HK-2 (cell line): ENCODE results near the gene IGSF23.
"Not testable (repeated sequence)": the region's sequence is repeated elsewhere in the genome, so short reads cannot be mapped to it uniquely, and the experiment has no call there.

Experiments
- DNase-seq: peaks from one replicate; pipeline ENCODE4 v3.0.0-alpha.2; 2018; ENCODE audit not compliant: unreplicated experiment

The IGSF23 gene

DNA sequence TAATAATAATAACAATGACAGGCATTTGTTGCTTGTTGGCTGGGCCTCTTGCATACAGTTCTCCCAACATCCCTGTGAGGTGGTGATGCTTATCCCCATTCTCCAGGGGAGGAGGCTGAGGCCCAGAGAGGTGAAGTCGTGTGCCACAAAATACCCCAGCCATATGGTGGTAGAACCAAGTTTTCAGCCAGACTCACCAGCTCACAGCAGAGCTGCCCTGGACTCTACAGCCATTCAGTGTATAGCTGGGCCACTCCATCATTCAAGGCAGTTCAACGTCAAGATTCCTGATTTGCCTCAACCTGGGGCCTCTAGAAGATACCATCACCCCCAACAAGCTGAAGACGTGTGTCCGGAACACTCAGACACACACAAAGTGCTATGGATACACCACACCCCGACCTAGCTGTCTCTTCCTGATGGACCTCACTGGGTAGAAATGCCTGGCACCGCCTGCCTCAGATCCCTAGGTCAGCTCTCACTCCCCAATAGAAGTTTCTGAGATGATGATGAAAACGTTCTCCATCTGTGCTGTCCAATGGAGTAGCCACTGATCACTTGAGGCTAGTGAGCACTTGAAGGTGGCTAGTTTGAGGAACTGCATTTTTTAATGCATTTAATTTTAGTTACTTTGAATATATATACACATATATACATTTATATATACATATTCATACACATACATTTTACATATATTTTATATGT lies 53.6 kb downstream of the IGSF23 start:
- DNase-seq = no peak

DNA sequence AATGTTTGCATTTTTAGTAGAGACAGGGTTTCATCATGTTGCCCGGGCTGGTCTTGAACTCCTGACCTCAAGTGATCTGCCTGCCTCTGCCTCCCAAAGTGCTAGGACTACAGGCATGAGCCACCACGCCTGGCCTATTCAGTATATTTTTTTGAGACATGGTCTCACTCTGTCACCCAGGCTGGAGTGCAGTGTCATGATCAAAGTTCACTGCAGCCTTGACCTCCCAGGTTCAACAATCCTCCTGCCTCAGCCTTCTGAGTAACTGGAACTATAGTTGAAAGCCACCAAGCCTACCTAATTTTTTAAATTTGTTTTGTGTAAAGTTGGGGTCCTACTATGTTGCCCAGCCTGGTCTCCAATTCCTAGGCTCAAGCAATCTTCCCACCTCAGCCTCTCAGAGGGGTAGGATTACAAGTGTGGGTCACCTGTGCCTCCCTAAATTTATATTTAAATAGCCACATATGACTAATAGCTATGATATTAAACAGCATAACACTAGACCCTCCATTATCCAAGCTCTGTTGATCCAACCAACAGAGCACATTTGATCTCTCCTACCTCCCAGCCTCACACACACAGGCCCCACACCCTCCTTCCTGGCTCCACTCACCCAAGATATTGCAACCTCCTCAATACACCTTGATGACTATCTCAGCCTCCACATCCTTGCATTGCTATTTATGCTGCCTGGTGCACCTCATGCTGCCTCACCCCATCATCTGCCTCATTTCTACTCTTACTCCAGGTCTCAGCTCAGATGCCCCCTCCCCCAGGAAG lies 55.8 kb downstream of the IGSF23 start:
- no peak for DNase-seq

DNA sequence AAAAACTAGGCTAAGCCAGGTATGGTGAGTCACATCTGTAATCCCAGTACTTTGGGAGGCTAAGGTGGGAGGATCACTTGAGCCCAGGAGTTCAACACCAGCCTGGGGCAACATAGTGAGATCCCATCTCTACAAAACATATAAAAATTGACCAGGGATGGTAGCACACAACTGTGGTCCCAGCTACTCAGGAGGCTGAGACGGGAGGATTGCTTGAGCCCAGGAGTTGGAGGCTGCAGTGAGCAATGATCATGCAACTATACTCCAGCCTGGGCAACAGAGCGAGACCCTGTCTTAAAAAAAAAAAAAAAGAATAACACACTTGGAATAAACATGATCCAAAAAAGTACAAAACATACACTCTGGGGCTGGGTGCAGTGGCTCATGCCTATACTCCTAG lies 56.7 kb downstream of the IGSF23 start:
- not testable (repeated sequence) for DNase-seq

DNA sequence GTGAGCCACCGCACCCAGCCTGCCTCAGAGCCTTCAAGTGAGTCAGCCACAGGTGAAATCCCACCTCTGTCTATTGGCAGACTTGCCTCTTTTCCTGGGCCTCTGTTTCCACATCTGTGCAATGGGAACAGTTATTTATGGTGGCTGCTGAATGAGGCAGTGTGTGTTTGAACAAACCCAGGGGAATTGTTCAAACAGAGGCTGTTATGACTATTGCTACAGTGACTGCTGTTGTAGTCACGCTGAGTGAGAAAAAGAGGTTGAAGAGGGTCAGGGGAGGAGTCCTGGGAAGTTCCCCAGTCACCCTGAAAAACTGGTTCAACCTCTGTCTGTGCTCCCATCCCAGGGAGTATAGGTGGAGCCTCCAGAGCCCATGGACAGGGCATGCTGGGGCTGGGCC lies 58.0 kb downstream of the IGSF23 start, which contains the start of gene CEACAM19:
Gene CEACAM19, plus strand, starts transcription at position 83 of the 400 bp plus-strand sequence. CDS start 450 bp downstream, outside the sequence.
- DNase-seq = no peak

DNA sequence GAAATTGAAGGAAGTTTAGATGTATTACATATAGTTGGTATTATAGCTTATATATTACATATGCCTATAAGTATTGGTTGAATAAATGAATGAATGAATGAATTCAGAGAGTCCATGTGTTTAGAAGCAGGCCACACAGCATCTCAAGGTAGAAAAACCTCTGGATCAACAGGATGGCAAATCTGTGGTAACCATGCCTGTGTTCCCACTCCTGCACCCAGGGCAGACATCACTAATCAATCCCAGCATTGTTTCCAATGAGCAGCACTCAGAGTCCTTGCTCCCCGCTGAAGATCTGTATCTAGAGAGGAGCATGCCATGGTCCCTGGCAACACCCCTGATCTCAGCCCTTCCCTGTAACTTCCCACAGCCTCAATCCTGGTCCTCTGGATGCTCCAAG lies 58.9 kb downstream of the IGSF23 start:
- no peak for DNase-seq

DNA sequence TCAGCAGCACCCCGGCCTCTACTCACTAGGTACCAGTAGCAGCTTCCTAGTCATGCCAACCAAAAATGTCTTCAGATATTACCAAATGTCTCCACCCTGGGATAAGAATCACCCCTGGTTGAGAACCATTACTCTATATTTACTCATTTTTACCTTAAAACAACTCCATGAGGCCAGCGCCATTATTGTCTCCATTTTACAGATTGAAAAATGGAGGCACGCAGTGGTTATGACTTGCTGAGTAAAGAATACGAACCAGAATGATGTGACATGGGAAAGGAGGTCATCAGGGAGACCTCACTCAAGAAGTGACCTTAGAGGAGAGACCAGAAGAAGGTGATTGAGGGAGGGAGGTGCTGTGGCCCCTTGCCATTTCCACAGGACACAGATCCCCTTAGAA lies 60.1 kb downstream of the IGSF23 start:
- no peak for DNase-seq

DNA sequence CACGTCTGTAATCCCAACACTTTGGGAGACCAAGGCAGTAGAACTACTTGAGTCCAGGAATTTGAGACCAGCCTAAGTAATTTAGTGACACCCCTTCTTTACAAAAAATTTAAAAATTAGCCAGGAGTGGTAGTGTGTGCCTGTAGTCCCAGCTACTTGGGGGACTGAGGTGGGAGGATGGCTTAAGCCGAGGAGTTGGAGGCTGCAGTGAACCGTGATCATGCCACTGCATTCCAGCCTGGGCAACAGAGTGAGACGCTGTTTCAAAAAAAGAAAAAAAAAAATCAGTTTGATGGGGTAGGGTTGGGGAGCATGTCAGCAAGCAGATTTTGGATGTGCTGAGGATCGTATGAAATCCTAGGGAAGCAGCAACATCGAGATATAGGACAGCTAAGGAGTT lies 62.2 kb downstream of the IGSF23 start:
- no peak for DNase-seq

DNA sequence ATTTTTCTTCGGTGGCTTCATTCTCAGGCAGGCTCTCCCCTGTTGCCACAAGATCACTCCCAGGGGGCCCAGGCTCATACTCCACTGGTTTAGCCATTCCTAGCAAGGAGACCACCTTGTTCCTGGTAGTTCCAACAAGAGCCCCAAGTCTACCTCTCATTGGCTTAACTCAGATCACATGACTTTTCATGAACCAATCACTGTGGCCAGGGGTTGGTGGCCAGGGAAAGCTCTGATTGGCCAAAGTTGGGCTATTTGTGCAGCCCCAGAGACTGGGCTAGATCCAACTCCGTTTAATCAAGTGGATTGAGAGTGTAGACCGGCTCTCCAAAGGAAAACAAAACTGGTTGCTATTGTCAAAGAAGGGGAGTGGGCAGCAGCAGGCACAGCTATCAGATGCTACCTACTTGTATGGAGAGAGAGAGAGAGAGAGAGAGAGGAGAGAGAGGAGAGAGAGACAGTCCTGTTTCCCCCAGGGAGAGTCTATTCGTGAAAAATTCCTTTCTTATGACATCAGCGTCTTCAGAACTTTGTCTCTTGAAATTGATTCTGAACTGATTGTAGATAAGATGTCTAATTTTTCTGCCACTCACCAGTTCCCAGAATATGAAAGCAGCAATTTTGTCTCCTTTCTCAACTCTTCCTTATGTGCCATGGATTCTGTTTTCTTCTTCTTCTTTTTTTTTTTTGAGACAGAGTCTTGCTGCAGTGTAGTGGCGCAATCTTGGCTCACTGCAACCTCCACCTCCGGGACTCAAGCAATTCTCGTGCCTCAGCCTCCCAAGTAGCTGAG lies 63.9 kb downstream of the IGSF23 start:
- DNase-seq = no peak

DNA sequence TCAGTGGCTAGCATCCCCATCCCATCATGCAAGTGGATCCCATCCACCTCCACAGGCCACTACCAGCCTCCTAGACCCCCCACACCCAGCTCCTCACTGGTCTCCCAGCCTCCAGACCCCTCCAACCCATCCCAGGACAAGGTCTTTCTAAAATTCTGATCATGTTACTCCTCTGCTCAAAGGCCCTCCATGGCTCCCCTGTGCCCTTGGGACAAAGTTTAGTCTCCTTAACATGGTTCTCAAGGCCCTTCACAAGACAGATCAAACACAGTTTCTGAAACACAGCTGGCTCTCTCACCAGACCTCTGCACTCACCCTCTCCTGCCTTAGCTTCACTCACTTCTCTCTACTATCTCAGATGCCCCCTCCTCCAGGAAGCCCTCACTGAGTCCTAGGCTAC lies 67.2 kb downstream of the IGSF23 start:
- DNase-seq = no peak

DNA sequence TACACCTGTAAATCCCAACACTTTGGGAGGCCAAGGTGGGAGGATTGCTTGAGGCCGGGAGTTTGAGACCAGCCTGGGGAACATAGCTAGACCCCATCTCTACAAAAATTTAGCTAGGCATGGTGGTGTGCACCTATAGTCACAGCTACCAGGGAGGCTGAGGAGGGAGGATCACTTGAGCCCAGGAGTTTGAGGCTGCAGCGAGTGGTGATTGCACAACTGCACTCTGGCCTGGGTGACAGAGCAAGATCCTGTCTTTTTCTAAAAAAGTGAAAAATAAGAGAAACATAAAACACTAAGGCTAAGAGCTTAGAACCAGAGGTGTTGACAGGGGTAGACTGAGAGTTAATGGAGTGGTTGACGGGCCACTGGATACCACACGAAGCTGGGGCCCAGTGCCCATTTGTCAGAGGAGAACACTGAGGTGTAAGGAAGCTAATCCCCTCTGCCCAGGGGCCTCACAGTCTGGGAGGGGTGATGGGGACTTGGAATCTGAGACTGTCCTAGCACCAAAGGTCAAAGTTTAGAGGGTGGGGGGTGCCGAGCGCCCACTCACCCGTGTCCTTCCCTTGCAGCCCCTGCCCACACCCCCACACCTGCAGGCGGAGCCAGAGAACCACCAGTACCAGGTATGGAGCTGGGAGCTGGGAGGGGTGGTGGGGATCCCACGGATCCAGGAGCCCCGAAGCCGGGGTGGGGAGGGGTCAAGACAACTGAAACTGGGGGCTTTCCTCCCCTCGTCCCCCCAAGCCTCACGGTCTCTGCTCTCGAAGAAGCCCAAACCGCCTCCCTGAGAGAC lies 68.8 kb downstream of the IGSF23 start:
- no peak for DNase-seq

DNA sequence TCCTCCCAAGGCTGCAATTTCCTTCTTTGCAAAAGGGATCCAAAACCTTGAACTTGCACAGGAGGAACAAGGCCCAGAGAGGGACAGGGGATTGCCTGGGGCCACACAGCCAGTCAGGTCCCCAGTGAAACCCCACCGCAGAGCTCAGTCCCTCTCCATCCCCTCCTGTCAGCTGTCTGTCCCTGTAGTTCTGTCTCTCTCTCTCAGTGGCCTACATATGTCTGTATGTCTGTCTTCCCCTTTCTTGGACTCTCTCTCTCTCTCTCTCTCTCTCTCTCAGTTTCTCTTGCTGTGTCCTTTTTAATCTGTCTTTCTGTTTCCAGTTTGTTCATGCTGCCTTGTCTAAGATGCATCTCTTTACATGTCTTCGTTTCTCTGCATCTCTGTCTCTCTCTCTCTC lies 69.4 kb downstream of the IGSF23 start:
- no peak for DNase-seq

DNA sequence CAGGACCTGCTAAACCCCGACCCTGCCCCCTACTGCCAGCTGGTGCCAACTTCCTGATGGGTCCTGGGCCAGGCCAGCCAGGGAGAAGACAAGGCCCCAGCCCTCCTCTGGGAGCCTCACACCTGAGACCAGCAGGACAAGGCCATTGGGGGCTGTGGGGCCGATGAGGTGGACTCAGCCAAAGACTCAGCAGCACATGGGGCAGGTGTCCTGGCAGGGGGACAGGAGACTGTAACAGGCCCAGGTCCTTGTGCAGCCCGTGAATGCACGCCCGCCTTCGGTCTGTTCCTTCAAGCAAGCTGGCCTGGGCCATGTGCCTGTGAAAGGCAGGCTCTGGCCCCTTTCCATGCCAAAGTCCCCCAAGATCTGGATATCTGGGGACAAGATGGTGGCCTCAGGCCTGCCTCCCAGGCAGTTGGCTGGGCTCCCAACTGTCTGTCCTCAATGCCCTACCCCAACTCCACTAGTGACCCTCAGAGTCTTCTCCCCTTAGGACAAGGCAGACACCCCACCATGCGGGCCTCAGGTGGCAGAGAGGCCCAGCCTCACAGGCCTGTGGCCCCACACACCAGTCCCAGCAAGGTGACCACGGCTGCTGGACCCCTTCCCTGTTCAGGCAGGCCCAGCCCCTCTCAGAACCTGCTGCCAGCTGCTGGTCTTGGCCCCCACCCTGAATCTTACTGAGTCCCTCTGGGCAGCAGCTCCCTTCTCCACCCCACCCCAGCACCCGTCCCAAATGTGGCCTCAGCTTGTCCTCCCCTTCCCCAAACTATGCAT lies 70.3 kb downstream of the IGSF23 start:
- no peak for DNase-seq

DNA sequence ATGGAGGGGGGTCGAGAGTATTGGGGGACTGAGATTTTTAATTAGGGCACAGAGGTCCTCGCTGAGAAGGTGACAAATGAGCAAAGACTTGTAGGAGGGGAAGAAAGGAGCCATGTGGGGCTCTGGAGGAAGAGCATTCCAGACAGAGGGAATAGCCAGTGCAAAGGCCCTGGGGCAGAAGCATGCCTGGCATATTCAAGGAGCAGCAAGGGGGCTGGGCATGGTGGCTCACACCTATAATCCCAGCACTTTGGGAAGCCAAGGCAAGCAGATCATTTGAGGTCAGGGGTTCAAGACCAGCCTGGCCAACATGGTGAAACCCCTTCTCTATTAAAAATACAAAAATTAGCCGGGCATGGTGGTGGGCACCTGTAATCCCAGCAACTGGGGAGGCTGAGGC lies 71.0 kb downstream of the IGSF23 start:
- DNase-seq = not testable (repeated sequence)

DNA sequence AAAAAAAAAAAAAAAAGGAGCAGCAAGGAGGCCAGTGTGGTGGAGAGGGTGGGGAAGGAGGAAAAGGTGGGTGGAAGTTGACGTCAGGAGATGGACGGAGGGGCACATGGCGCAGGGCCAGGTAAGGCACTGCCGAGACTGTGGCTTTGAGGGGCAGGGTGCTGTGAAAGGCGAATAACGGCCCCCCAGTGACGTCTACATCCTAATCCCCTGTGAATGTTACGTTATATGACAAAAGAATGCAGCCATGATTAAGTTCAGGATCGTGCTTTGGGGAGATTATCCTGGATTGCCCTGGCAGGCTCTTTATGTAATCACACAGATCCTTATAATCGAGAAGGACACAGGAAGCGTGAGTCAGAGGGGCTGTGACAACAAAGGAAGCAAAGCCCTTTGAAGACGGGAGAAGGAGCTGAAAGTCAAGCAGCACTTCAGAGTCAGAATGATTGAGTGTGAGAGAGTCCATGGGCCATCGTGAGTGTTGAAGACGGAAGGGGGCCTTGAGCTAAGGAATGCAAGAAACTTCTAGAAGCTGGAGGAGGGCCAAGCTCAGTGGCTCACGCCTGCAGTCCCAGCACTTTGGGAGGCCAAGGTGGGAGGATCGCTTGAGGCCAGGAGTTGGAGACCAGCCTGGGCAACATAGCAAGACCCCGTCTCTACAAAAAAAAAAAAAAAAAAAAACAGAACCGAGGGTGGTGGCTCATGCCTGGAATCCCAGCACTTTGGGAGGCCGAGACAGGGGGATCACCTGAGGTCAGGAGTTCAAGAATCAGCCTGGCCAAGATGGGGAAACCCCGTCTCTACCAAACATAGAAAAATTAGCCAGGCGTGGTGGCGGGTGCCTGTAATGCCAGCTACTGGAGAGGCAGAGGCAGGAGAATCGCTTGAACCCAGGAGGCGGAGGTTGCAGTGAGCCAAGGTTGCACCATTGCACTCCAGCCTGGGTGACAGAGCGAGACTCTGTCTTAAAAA lies 71.8 kb downstream of the IGSF23 start:
- peak; percentile 61 for DNase-seq

DNA sequence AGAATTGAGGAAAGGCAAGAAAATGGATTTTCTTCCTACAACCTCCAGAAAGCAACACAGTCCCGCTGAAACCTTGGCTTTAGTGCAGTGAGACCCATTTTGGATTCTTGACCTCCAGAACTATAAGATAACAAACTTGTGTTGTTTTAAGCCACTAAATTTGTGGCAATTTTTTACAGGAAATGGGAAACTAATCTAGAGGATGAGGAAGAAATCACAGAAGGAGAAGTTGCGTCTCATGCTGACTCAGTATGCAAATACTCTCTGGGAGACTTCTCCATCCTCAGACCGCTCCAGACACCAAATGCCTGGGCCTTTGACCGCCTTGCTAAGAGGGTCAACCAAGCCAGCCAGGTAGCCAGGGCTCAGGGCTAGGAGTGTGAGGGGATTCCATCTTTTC lies 72.5 kb downstream of the IGSF23 start:
- DNase-seq = no peak
